Ascending aorta (tissue), 2 donors: ENCODE measurements around the gene PALB2. TPM values are rescaled to one million over a fixed set of nuclear protein-coding genes. Genes with fewer than 3 reads are reported as not detected.
"Not testable (repeated sequence)": the region's sequence is repeated elsewhere in the genome, so short reads cannot be mapped to it uniquely, and the experiment has no call there.

ENCODE experiments used
- DNase-seq, 2 donors: peaks; one replicate each; pipeline ENCODE4 v3.0.0-alpha.2; 2019; ENCODE audit warnings: low spot score in 2 of 2
- H3K27ac ChIP-seq, 2 donors: fragments of 200-600 bp; sonication (generic); one replicate each; pipeline ENCODE4 v1.5.1; 2016 to 2017; ENCODE audit warnings: mild to moderate bottlenecking in 1 of 2
- H3K27me3 ChIP-seq: fragments of 200-600 bp; sonication (generic); one replicate; pipeline ENCODE4 v1.5.1; 2017
- H3K36me3 ChIP-seq, 2 donors: fragments of 200-600 bp; sonication (generic); one replicate each; pipeline ENCODE4 v1.5.1; 2016
- H3K4me1 ChIP-seq, 2 donors: fragments of 200-600 bp; sonication (generic); one replicate each; pipeline ENCODE4 v1.5.1; 2016 to 2017; ENCODE audit warnings: mild to moderate bottlenecking in 1 of 2
- H3K4me3 ChIP-seq, 2 donors: fragments of 200-600 bp; sonication (generic); one replicate each; pipeline ENCODE4 v1.5.1; 2016 to 2017; ENCODE audit warnings: mild to moderate bottlenecking in 1 of 2
- H3K9me3 ChIP-seq, 2 donors: fragments of 200-600 bp; sonication (generic); one replicate each; pipeline ENCODE4 v1.5.1; 2016
- CTCF ChIP-seq, 3 experiments: fragments of 200-600 bp in 2 of 3; fragments of 450-650 bp in 1 of 3; sonication (generic) in 2 of 3; IDR thresholded peaks; one replicate each; pipeline ENCODE4 v1.5.1; 2016 to 2019; ENCODE audit warnings: antibody characterized with exemption in 3 of 3, mild to moderate bottlenecking in 1 of 3, moderate library complexity in 1 of 3
- intact Hi-C: fragments of 100-400 bp; cut with DNase I; formaldehyde crosslinking; loops from one replicate; pipeline ENCODE4 v1.15.1; 2023
- total RNA-seq: library from RNA; depleted of rRNA; stranded (reverse); fragments of >200 nt; gene quantifications from one replicate; pipeline ENCODE4 v1.1.0, GENCODE V29; 2016

PALB2 gene
- total RNA-seq, 1 donor from 2014 or later, result 2.1 TPM

- Histone ChIP-seq H3K27ac (no peak overlapping the region), H3K36me3 (peaks cover 3 to 41% of the 10 kb centered on the region in 2 donors), H3K4me1 (peaks cover 5 to 8% of the 10 kb centered on the region in 2 donors), H3K27me3 (no peaks in the 10 kb centered on the region), H3K4me3 (no peak overlapping the region), H3K9me3 (no peaks in the 10 kb centered on the region)
- intact Hi-C loops, result no loop called here
- TF ChIP-seq CTCF (IDR thresholded peaks at IDR 0.05), result no peak
- DNase-seq, result no peak
Measured at GRCh38 chr16:23635958-23636357, 5.2 kb downstream of the PALB2 start.

DNA sequence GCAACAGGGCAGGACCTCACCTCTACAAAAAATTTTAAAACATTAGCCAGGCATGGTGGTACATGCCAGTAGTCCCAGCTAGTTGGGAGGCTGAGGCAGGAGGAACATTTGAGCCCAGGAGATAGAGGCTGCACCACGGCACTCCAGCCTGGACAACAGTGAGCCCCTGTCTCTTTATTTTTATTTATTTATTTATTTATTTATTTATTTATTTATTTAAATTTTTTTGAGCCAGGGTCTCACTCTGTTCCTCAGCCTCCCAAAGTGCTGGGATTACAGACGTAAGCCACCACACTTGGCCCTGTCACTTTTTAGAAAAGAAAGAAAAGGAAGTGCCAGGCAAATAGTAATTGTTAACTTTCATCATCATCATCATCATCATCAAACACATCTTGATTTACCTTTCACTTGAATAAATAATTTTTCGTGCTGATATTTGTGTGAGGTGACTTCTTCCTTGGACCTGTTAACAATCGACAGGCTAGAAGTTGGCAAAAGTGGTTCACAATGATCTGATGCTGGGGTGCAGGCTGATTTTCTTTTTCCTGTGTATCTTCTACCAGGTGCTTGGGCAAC lies 6.6 kb downstream of the PALB2 start:
- Histone ChIP-seq H3K9me3 (no peaks in the 10 kb centered on the region), H3K27me3 (no peaks in the 10 kb centered on the region), H3K4me1 (no peaks in the 10 kb centered on the region), H3K36me3 (peaks cover 8 to 47% of the 10 kb centered on the region in 2 donors), H3K4me3 (no peak overlapping the region), H3K27ac (no peak overlapping the region)
- intact Hi-C loops, result no loop called here
- no peak for TF ChIP-seq CTCF (IDR thresholded peaks at IDR 0.05)
- DNase-seq, result no peak

GRCh38 chr16:23631874-23632273 lies 9.2 kb downstream of the PALB2 start:
- H3K27ac ChIP-seq, H3K9me3 ChIP-seq, DNase-seq, H3K4me3 ChIP-seq, intact Hi-C loops, H3K4me1 ChIP-seq, H3K27me3 ChIP-seq: not testable (repeated sequence)
- peaks cover 14 to 61% of the 10 kb centered on the region in 2 donors for H3K36me3 ChIP-seq

- Histone ChIP-seq H3K9me3 (no peaks in the 10 kb centered on the region), H3K4me3 (no peak overlapping the region), H3K27me3 (no peaks in the 10 kb centered on the region), H3K27ac (no peak overlapping the region), H3K36me3 (peaks cover 20 to 69% of the 10 kb centered on the region in 2 donors), H3K4me1 (no peaks in the 10 kb centered on the region)
- no peak for TF ChIP-seq CTCF (IDR thresholded peaks at IDR 0.05)
- no peak for DNase-seq
- intact Hi-C loops, result no loop called here
Measured at GRCh38 chr16:23629516-23629915, 11.6 kb downstream of the PALB2 start.

DNA sequence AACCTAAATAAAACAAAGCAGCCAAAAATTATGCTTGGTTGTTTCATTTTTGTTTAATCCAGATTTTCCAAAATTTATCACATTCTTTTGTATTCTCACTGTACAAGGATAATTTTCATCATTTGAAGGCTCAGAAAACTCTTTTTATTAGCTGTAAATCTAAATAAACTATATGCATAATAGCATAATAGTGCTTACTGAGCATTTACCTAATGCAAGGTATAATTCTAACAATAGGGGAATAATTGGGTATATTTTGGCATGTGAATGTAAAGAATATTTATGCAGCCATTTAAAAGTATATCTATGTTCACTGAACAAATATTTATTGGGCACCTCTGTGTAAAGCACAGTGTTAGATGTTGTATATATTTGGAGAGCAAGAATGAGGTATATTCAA lies 17.0 kb downstream of the PALB2 start:
- Histone ChIP-seq H3K27me3 (no peaks in the 10 kb centered on the region), H3K36me3 (peaks cover 45 to 88% of the 10 kb centered on the region in 2 donors), H3K9me3 (no peaks in the 10 kb centered on the region), H3K27ac (no peak overlapping the region), H3K4me3 (no peak overlapping the region), H3K4me1 (no peaks in the 10 kb centered on the region)
- intact Hi-C loops, result no loop called here
- DNase-seq, result no peak
- no peak for TF ChIP-seq CTCF (IDR thresholded peaks at IDR 0.05)

DNA sequence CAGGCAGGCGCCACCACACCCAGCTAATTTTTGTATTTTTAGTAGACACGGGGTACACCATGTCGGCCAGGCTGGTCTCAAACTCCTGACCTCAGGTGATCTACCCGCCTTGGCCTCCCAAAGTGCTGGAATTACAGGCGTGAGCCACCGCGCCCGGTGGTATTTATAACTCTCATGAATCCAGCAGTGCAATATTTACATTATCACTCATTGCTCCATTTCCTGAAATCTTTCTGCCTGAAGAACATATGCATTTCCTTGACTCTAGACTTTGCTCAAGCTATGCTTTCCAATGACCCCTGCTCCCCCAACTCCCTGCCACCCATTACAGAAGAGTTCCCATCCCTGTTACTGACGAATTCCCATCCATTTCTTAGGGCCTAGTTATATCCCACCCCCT lies 25.3 kb downstream of the PALB2 start:
- no peaks in the 10 kb centered on the region for H3K4me1 ChIP-seq
- no peak overlapping the region for H3K27ac ChIP-seq
- H3K36me3 ChIP-seq, result peaks cover 20 to 68% of the 10 kb centered on the region in 2 donors
- no peaks in the 10 kb centered on the region for H3K9me3 ChIP-seq
- no peak for DNase-seq
- H3K27me3 ChIP-seq, result no peaks in the 10 kb centered on the region
- TF ChIP-seq CTCF (IDR thresholded peaks at IDR 0.05), result no peak
- intact Hi-C loops, result no loop called here
- H3K4me3 ChIP-seq, result no peak overlapping the region
